ENCODE data around the gene PPL.
A peak's percentile ranks its signal among the peaks of the same experiment; 100 is the strongest.

The PPL gene

DNA sequence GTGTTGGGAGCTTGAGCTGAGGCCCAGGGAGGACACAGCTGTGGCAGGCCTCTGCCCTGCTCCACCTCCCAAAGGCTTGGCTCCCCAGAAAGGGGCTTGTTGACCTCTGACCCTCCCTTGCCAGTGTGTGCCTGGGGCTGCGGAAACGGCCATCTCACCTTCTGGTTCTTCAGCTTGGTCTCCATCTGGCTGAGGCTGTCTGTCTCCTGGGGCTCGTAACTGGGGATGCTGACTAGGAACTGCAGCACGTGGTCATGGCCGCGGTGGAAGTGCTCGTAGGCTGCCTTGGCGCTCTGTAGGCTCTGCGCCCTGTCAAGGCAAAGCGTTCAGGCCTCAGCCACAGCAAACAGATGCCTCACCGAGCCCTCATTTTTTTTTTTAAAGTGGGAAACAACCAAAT, 46.9 kb downstream of the PPL start:
- DNase-seq (ENCODE audit: low read depth in 2 of 2) = no peak

DNA sequence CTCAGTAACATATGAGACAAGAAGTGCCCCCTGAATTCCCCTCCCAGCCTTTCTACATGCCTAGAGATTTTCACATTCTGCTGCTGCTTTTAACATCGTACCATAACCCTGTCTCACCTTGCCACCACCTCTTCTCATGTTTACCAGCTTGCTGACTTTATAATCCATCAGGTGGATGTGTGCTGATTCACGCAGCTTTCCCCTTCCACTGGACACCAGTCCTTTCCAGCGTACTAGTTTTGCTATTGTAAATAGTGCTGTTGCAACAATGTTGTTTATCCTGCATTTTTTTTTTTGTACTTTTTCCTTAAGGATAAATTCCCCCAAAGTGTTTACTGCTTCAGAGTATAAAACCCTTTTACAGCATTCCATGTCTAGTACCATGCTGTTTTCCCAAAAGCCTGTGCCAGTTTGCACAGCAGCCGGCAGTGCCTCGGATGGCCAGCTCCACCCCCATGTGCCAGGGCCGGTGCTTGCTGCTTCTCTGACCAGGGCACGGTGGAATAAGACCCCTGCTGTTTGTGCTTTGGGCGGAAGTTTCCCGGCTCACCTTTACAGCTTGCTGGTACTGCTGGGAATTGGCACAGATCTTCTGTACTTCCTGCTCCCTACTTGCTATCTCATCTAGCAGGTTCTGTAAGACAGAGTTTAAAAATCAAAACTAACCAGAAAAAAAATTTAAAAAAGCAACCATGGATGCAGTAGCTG, 48.4 kb downstream of the PPL start:
- DNase-seq (ENCODE audit: low read depth in 2 of 2) = no peak

DNA sequence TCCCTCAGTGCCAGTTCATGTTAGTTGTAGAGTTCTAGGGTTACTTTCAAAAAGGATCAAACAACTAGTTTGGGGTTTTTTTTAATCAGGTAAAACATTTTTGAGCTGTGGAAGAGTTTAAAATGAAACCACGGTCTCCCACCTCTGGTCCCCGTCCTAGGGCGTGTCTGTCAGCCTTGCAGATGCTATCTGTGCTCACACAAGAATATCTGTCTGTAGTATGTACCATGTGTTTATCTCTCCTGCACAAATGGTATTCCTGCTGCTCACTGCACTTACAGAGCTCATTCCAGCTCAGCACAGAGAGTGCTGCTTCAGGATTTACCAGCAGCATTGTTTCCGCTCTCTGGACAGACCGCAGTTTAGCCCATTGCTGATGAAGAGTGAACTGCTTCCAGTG, 50.8 kb downstream of the PPL start:
- DNase-seq (ENCODE audit: low read depth in 2 of 2) = no peak

DNA sequence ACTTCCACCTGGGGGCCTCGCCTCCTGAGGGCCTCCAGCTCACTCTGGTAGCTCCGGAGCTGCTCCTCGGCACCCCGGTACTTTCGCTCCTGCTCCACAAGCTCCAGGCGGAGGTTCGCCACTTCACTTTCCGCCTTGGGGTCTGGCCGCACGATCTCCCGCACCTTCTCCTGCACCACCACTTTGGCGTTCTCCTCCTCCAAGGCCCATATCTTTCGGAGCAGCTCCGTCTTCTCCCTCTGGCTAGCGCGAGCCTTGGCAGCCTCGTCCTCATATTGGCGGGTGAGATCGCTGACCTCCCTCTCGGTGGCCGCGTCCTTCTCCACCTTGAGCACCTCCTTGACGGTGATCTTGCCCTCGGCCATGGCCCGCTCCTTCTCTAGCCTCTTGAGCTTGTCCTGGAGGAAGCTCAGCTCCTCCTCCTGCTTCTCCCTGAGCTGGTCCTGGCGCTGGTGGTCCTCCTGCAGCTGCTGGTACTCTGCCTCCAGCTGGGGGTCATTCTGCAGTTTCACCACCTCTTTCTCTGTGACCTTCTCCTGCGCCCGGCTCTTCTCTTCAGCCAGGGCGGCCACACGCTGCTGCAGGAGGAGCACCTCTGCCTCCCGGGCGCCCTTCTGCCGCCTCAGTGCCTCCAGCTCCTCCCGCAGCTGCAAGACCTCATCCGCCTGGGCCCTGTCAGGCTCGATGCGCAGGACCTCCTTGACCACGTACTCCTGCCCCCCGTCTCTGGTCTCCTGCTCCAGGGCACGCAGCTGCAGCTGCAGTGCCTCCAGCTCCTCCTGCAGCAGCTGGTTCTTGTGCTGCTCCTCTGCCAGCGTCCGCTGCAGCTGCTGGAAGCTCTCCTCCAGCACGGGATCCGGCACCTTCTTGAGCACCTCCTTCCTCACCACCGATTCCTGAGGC, 51.7 kb downstream of the PPL start:
- no peak for DNase-seq (ENCODE audit: low read depth in 2 of 2)

DNA sequence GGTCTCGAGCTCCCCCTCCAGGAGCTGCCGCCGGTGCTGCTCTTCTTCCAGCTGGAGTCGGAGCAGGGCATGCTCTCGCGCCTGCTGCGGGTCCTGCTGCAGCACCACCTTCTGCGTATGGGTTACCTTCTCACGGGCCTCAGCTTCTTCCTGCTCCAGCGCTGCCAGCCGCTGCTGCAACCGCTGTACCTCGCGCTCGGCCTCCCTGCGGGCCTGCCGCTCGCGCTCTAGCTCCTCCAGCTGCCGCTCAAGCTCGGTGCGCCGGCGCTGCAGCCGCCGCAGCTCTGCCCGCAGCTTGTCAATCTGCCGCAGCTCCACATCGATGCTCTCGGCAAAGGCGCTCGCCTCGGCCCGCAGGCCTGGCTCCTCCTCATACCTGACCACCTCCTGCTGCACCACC, 52.7 kb downstream of the PPL start:
- DNase-seq (ENCODE audit: low read depth in 2 of 2) = no peak

DNA sequence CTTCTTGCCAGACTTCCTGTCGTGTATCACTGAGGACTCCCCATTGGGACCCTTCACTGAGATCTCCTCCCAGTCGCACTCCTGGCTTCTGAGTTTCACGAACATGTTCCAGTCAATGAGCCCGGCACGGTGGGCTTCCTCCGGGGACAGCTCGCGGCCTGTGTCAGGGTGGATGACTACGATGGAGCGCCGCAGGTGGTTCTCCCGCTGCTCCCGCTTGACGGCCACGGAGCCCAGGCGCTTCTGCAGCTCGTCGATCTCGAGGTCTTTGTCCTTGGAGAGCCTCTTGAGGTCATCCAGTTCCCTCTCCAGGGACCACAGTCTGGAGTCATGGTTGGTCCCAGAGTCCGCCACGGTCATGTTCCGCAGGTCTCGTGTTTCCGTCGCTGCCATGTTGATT, 53.4 kb downstream of the PPL start:
- DNase-seq (ENCODE audit: low read depth in 2 of 2) = no peak

DNA sequence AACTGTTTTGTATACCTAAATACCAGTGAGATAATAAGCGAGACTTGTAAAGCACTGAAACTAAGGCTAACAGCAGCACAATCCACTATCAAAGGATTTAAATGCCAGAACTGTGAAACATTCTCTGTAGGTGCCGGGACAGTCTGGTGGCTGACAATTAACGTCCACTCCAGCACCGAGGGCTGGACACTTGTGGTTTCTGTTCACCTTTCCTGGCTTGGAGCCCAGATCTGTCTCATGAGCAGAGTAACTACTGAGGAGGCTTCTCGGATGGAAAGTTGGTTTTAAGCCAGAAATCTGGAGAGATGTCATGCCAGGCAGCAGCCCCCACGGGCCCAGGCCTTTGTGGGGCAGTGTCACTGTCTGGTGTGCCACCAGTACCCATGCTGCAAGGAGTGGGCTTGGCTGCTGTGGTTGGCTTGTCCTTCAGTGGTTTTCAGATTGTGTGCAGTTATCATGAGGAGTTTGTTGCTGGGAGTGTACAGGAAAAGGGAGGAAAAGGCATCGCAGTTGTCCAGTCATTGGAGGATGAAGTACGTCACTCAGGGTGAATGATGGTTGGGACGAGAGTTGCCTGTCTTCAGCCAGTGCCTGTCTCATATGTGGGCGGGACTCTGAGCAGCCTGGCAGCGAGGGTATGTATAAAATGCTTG, 54.2 kb downstream of the PPL start:
- no peak for DNase-seq (ENCODE audit: low read depth in 2 of 2)

DNA sequence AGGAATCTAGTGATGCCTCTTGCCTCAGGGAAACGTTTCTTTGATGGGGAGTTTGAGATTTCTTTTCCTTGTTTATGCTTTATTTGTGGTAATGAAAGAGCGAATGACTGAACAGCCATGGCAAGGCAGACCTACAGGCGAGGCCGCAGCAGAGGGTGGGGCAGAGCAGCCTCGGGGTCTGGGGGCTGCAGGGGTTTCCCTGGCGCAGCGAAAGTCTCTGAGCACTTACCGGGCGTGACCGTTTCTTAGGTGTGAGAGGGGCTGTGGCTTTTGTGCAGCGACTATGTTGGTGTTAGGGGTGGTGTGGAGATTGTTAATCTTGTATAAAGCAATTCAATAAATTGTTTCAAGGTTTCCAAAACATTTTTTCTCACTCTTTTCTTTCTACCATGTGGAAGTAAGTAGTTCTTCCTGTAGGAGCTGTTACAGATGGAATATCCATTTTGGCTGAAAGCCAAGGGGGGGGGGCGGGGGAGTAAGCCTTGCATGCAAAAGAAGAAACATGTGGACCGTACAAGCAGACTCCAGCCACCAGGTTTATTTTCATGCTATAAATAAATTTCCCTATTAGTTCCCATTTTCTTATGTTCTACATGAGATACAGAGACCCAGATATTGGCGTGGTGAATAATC, 54.8 kb downstream of the PPL start:
- DNase-seq (ENCODE audit: low read depth in 2 of 2) = peak; percentile 29 to 41

DNA sequence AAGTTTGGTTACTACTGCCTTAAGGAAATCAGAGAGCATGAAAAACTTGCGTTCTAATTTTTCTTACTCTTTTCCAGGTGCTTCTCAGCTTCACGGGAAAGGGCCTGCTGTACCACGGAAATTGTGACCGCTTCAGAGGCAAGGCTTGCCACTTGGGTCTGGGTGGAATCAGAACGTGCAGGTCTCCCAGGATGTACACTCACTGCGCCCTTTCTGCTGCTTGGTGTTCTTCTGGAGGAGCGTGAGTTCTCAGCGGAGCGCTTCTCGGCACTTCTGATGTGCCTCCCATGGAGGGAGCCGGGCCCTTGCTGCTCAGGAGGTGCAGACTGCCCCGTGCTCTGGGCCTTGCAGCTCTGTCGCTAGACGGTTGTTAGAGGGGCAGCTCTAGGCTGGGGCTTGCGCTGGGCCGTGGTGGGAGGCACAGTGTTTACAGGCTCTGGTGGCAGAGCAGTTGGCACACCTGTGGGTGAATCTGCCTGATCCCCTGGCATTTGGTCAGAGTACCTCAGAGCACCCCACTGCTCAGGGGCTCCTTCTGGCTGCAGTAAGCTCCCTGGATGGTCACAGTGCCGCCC, 56.9 kb downstream of the PPL start:
- no peak for DNase-seq (ENCODE audit: low read depth in 2 of 2)

DNA sequence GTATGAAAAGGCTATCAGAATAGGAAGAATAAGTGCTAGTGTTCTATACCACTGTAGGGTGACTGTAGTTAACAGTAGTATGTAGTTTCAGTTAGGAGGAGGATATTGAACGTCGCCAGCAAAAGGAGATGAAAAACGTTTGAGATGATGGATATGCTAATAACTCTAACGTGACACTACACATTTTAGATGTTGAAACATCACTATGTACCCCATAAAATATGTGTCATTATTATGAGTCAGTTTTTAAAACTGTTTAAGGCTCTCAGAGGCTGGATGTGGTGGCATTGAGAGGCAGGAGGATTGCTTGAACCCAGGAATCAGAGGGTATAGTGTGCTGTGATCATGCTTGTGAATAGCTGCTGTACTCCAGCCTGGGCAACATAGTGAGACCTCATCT, 57.9 kb downstream of the PPL start:
- DNase-seq (ENCODE audit: low read depth in 2 of 2) = no peak

DNA sequence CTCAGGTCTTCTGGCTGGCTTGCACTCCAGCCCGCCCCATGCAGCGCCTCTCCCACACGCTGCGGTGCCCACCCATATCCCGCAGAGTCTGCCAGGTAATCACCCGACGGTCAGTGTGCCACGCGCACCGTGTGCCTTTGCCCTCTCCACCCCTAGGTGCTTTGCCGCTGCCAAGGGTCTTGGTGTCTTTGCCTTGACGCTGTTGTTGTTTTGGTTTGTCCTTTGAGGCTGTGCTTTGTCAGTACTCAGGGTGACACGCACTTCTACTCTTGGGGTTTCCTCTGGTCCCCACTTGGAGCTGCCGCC, 59.6 kb downstream of the PPL start:
- no peak for DNase-seq (ENCODE audit: low read depth in 2 of 2)

DNA sequence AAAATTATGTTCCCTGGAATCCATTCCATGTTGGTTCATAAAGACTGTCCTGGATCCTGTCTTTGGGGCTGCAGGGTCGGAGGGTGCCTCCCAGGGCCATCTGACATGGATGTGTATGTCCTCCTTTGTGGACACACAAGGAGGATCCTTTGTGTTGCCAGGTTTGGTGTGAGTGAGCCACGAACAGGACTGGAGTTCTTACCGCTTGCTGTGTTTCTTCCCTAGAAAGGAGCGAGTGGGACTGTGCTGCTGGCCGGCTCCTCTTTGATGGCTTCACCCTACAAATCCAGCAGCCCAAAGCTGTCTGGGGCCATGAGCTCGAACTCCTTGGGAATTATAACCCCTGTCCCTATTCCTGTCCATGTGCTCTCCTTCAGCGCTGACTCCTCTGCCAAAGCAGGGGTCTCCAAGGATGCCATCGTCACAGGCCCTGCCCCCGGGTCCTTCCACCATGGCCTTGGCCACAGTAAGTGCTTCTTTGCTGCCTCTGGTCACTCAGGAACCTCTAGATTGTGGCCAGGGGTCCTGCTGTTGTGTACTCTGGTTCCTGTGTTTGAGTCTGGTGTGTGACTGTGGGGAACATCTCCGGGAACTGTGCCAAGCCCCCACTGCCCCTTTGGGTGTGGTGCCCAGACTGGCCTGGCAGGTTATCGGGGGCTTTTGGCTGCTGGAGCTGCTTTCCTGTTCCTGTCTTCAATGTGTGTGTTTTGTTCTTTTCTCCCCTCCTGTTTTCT, 60.1 kb downstream of the PPL start:
- no peak for DNase-seq (ENCODE audit: low read depth in 2 of 2)

DNA sequence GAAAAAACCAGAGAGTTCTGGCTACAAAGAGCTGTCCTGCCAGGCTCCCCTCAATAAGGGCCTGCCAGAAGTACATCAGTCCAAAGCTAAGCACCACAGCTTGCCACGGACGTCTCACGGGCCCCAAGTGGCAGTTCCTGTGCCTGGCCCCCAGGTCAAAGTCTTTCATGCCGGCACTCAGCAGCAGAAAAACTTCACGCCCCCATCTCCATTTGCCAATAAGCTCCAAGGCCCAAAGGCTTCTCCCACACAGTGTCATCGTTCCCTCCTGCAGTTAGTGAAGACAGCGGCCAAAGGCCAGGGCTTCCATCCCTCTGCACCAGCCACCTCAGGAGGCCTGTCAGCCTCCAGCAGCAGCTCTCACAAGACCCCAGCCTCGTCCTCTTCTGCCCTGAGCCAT, 62.3 kb downstream of the PPL start:
- DNase-seq (ENCODE audit: low read depth in 2 of 2) = no peak

DNA sequence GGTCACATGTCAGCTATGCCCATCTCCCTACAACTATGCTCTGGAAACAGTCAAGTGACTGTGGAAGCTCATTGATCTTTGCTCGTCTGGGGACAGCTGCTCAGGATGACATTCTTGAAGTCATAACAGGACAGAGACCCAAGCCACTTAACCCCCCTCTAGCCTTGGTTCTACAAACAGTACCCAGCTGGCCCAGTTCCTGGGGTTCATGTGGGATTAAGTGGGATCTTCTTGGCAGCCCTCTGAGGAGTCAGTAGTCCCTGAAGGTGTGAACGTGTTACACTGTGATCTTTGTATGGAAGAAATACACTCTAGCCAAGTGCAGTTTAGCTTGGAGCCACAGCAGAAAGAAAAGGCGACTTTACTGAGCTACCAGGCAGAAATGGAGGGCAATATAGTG, 63.9 kb downstream of the PPL start:
- DNase-seq (ENCODE audit: low read depth in 2 of 2) = no peak

DNA sequence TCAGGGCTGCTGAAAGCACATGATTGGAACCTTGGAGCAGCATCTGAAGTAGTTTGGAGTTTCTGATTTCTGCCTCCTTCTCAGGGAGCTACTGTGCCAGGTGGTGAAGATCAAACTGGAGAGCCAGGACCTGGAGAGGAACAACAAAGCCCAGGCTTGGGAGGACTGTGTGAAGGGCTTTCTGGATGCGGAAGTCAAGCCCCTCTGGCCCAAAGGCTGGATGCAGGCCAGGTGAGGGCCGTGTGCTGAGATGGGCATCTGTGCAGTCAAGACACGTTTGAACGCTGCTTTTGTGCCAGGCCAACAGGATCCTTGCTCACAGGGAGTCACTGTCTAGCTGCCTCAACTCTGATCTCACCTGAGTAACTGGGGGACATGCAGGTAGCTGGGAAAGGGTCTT, 65.9 kb downstream of the PPL start:
- no peak for DNase-seq (ENCODE audit: low read depth in 2 of 2)

DNA sequence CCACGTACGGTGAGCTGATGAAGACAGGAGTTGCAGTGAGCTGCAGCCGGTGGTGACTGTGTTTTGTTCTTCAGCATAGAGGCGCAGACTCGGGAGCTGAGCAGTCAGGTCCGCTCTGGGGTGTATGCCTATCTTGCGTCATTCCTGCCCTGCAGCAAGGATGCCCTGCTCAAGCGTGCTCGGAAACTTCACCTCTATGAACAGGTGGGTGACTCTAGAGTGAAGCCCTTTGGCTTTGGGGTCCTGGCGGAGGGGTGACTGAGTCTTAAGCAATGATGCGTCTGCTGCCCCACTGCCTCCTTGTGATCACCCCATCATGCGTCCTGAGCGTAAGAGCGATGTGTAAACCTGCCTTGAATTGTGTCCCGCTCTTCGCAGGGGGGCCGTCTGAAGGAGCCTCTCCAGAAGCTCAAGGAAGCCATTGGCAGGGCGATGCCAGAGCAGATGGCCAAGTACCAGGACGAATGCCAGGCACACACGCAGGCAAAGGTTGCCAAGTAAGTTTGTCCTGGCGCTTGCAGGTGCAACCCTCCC, 66.7 kb downstream of the PPL start:
- DNase-seq (ENCODE audit: low read depth in 2 of 2) = no peak

DNA sequence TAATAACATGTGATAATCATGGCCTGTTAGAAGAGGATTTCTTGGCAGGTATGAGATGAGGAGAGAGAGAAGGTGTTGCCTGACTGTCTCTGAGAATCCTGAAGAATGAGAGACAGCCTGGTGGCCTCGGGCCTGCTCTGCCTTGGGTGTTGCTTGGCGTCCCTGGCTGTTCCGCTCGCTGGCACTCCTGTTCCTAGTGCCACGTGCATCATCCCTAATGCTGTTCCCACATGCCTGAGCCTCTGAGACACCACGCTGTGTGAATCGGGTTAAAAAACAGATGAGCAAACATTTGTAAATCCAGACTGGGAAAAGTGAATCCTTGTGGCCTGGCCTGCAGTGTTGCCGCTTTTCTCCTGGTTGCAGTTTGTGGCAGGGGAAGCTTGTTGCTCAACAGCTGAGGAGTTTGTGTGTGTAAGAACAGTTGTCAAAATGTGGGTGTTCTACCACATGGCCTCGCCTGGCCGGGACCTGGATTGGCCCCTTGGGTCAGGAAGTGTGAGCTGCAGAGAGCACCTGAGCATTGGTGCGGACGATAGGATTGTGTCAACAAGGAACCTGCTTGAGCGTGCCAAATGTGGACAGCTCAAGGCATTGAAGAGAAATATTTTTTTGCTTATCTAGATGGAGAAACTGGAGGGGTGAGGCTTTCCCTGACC, 67.7 kb downstream of the PPL start:
- DNase-seq (ENCODE audit: low read depth in 2 of 2) = no peak

DNA sequence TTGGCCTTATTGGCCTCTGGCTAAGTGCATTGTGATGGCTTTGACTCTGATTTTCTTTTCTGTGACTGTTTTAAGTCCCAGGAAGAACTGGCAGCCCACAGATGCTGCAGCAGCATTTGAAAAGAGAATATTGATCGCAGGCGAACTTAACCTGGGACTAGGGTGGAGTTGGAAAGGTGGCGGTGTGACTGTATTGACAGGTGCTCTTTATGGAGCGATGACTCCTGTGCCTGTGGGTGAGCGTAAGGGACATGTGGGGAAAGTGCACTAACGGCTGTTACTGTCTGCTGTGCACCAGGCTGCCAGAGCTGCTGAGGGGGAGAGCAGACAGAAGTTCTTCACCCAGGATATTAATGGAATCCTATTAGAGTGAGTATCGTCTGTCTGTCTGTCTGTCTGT, 68.4 kb downstream of the PPL start:
- no peak for DNase-seq (ENCODE audit: low read depth in 2 of 2)

DNA sequence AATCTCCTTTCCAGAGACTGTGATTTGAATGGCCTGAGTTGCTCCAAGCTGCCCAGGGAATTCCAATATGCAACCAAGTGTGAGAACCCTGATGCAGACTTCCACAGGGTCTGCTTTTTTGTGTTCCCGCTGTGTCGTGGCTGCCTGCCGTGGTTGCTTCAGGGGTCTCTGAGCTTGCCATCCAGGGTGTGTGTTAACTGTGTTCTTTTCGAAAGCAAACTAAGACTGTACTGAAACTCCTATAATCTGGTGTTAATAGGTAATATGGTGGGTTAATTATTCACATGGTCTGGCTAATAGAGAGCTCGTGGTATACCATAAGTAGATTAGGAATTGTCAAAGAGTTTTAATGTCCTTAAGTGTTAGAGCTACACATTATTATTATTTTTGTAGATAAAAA, 68.9 kb downstream of the PPL start:
- no peak for DNase-seq (ENCODE audit: low read depth in 2 of 2)

DNA sequence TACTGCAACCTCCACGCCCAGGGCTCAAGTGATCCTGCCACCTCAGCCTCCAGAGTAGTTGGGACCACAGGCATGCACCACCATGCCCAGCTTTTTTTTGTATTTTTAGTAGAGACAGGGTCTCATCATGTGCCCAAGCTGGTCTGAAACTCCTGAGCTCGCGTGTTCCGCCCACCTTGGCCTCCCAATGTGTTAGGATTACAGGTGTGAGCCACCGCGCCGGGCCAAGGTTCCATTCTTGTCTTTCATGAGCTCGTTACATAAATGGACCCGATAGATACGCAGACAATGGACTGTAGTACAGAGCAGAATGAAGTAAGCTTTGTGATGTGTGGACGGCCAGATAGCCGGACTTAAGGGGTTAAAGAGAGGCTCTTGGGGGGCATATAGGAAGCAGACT, 70.4 kb downstream of the PPL start:
- DNase-seq (ENCODE audit: low read depth in 2 of 2) = no peak

Measured in fibroblast of skin of left biceps (primary cell).